RWPE2 (cell line): ENCODE measurements around the gene LLGL1.
"Not testable (repeated sequence)": the region's sequence is repeated elsewhere in the genome, so short reads cannot be mapped to it uniquely, and the experiment has no call there.

Experiments used
- ATAC-seq: fragments of 200-7000 bp; cut with Tn5 transposase; 3 replicates; pipeline ENCODE4 v1.9.1; 2021; ENCODE audit warnings: low read depth
- DNase-seq: peaks from one replicate; pipeline ENCODE4 v3.0.0-alpha.2; 2020; ENCODE audit warnings: low spot score
- H3K27ac ChIP-seq: fragments of 450-650 bp; 2 replicates; pipeline ENCODE4 v1.5.1; 2017; ENCODE audit warnings: mild to moderate bottlenecking; ENCODE audit not compliant: poor library complexity, severe bottlenecking
- H3K27me3 ChIP-seq: fragments of 250-450 bp; sonication (Bioruptor Pico); 2 replicates; pipeline ENCODE4 v1.5.1; 2021; ENCODE audit warnings: mild to moderate bottlenecking, moderate library complexity; ENCODE audit not compliant: insufficient read depth, poor library complexity, severe bottlenecking
- H3K36me3 ChIP-seq: fragments of 250-450 bp; sonication (Bioruptor Pico); 2 replicates; pipeline ENCODE4 v1.5.1; 2020; ENCODE audit warnings: low read depth, mild to moderate bottlenecking, moderate library complexity
- H3K4me1 ChIP-seq: fragments of 250-450 bp; sonication (Bioruptor Pico); 2 replicates; pipeline ENCODE4 v1.5.1; 2021; ENCODE audit warnings: mild to moderate bottlenecking, moderate library complexity; ENCODE audit not compliant: insufficient read depth, poor library complexity, severe bottlenecking
- H3K4me3 ChIP-seq: fragments of 250-450 bp; sonication (Bioruptor Pico); 2 replicates; pipeline ENCODE4 v1.5.1; 2021; ENCODE audit warnings: mild to moderate bottlenecking, moderate library complexity; ENCODE audit not compliant: severe bottlenecking
- H3K9me3 ChIP-seq: fragments of 250-450 bp; sonication (Bioruptor Pico); 2 replicates; pipeline ENCODE4 v1.5.1; 2021; ENCODE audit warnings: mild to moderate bottlenecking, moderate library complexity; ENCODE audit not compliant: severe bottlenecking
- TF ChIP-seq, protein P1 (sequence below): fragments of 450-650 bp; IDR thresholded peaks from one replicate; pipeline ENCODE4 v1.5.1; 2017; ENCODE audit warnings: mild to moderate bottlenecking, moderate library complexity; ENCODE audit not compliant: poor library complexity, severe bottlenecking

Gene LLGL1

DNA sequence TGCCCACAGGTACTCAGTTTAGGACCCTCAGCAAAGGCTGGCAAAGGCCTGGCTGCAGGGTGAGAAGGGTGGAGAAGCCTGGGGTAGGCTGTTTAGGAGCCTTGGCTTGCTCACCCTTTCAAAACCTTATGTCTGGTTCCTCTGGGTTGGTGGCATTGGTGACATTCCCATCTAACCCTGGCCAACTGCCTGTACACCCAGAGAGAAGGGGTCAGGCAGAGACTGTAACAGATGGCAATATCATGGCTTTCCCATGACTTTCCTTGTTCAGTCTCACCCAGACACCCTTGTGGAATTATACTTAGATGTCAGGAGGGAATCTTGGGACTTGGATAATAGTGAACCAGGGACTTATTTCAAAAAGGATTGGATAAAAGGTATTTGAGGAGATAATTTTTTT, 18.5 kb upstream of the LLGL1 start:
- Histone ChIP-seq H3K36me3 (peaks cover 62% of the 10 kb centered on the region), H3K27me3 (no peaks in the 10 kb centered on the region), H3K4me3 (no peak overlapping the region), H3K27ac (no peak overlapping the region), H3K9me3 (no peaks in the 10 kb centered on the region), H3K4me1 (no peaks in the 10 kb centered on the region)
- DNase-seq (no peak), ATAC-seq (no peak)
- TF ChIP-seq, protein P1, sequence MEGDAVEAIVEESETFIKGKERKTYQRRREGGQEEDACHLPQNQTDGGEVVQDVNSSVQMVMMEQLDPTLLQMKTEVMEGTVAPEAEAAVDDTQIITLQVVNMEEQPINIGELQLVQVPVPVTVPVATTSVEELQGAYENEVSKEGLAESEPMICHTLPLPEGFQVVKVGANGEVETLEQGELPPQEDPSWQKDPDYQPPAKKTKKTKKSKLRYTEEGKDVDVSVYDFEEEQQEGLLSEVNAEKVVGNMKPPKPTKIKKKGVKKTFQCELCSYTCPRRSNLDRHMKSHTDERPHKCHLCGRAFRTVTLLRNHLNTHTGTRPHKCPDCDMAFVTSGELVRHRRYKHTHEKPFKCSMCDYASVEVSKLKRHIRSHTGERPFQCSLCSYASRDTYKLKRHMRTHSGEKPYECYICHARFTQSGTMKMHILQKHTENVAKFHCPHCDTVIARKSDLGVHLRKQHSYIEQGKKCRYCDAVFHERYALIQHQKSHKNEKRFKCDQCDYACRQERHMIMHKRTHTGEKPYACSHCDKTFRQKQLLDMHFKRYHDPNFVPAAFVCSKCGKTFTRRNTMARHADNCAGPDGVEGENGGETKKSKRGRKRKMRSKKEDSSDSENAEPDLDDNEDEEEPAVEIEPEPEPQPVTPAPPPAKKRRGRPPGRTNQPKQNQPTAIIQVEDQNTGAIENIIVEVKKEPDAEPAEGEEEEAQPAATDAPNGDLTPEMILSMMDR: no peak

DNA sequence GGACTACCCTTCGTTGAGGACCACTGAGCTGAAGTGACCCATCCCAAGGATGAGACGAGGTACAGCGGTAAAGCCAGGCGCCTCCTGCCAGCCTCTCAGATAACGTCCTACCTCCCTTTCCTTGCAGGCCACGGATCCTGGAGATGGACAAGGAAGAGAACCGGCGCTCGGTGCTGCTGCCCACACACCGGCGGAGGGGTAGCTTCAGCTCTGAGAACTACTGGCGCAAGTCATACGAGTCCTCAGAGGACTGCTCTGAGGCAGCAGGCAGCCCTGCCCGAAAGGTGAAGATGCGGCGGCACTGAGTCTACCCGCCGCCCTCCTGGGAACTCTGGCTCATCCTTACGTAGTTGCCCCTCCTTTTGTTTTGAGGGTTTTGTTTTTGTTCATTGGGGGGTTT, 17.3 kb upstream of the LLGL1 start:
- Histone ChIP-seq H3K4me1 (no peaks in the 10 kb centered on the region), H3K27me3 (no peaks in the 10 kb centered on the region), H3K9me3 (no peaks in the 10 kb centered on the region), H3K36me3 (peaks cover 57% of the 10 kb centered on the region), H3K27ac (no peak overlapping the region), H3K4me3 (no peak overlapping the region)
- TF ChIP-seq, protein P1: no peak
- ATAC-seq (no peak), DNase-seq (no peak)

DNA sequence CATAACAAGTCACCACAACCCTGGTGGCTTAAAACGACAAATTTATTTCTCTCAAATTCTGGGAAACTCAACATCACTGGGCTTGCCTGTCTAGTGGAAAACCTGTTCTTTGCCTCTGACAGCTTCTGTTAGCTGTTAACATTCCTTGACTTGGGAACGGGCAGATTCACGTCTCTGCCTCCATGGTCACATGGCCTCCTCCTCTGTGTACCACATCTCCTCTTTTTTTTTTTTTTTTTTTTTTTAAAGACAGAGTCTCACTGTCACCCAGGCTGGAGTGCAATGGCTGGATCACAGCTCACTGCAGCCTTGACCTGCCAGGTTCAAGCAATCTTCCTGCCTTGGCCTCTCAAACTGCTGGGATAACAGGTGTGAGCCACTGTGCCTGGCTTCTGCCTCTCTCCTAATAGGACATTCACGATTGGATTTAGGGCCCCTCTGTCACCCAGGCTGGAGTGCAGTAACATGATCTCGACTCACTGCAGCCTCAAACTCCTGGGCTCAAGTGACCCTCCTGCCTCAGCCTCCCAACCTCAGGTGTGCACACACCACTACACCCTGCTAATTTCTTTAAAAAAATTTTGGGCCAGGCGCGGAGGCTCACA, 11.7 kb upstream of the LLGL1 start:
- TF ChIP-seq, protein P1: no peak
- peaks cover 16% of the 10 kb centered on the region for H3K36me3 ChIP-seq
- ATAC-seq: no peak
- DNase-seq: no peak
- no peak overlapping the region for H3K4me3 ChIP-seq
- no peaks in the 10 kb centered on the region for H3K9me3 ChIP-seq
- no peak overlapping the region for H3K27ac ChIP-seq
- H3K4me1 ChIP-seq: no peaks in the 10 kb centered on the region
- H3K27me3 ChIP-seq: no peaks in the 10 kb centered on the region

DNA sequence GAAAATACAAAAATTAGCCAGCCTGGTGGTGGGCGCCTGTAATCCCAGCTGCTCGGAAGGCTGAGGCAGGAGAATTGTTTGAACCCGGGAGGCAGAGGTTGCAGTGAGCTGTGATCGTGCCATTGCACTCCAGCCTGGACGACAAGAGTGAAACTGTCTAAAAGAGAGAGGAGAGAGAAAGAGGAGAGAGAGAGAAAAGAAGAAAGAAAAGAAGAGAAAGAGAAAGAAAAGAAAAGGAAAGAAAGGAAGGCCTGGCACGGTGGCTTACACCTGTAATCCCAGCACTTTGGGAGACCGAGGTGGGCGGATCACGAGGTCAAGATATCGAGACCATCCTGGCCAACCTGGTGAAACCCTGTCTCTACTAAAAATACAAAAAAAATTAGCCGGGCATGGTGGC, 8.5 kb upstream of the LLGL1 start:
- H3K9me3 ChIP-seq, DNase-seq, H3K27me3 ChIP-seq, H3K27ac ChIP-seq, H3K36me3 ChIP-seq, H3K4me3 ChIP-seq, ATAC-seq, H3K4me1 ChIP-seq: not testable (repeated sequence)

DNA sequence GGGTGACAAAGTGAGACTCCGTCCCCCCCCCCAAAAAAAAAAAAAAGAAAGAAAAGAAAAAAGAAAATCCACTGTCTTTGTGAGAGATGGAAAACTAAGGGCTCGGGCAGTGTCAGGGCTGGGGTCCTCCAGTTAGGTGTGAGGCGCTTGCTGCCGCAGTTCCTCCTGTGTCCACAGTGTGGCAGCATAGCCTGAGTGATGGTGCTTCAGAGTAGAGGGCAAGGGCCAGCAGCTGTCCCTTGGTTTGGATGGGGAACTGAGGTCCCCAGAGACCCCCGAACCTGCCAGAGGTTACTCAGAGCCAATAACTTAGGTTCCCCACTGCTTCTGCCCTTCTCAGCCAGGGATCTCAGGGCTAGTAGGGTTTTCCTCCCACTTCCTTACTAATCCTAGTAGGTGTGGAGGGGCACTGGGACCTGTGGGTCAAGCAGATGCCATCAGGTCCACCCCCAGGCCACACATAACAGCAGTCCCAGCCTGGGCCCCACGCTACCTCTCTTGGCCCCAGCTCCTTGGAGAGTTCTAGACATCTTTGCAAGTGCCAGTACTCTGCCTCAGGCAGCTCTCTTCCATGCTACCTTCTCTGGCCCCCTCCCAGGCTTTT, 7.9 kb upstream of the LLGL1 start:
- no peaks in the 10 kb centered on the region for H3K9me3 ChIP-seq
- no peaks in the 10 kb centered on the region for H3K27me3 ChIP-seq
- no peak overlapping the region for H3K27ac ChIP-seq
- DNase-seq (no peak), ATAC-seq (peak; percentile 83)
- no peaks in the 10 kb centered on the region for H3K36me3 ChIP-seq
- no peak overlapping the region for H3K4me3 ChIP-seq
- TF ChIP-seq, protein P1: peak; percentile 92
- no peaks in the 10 kb centered on the region for H3K4me1 ChIP-seq
